Activated gamma-delta T cell treated with anti-CD3 and anti-CD28 coated beads, Interleukin-2, amount 50 U/mL, for 16 hours (primary cell): ENCODE results near the gene PREB.

Source experiments
- DNase-seq: peaks from one replicate; pipeline ENCODE4 v3.0.0-alpha.2; 2020; ENCODE audit warnings: low read depth

PREB gene

GRCh38 chr2:27152796-27153464, 18.5 kb upstream of the PREB start:
- DNase-seq, result no peak

GRCh38 chr2:27152102-27152795, 17.8 kb upstream of the PREB start:
- no peak for DNase-seq

GRCh38 chr2:27150639-27151230, 16.3 kb upstream of the PREB start:
- DNase-seq, result no peak

GRCh38 chr2:27149570-27150405, 15.4 kb upstream of the PREB start:
- DNase-seq, result no peak

- DNase-seq, result no peak
Observed at GRCh38 chr2:27148801-27149439, 14.5 kb upstream of the PREB start, which contains the start of gene TCF23. Gene TCF23, plus strand, starts transcription at chr2:27149004. Its CDS starts 130 bp downstream, at chr2:27149134.

GRCh38 chr2:27147935-27148334, 13.5 kb upstream of the PREB start:
- no peak for DNase-seq

- DNase-seq, result no peak
Observed at GRCh38 chr2:27145682-27146081, 11.2 kb upstream of the PREB start.

GRCh38 chr2:27143285-27143684, 8.8 kb upstream of the PREB start:
- DNase-seq, result no peak

GRCh38 chr2:27139310-27139709, 4.9 kb upstream of the PREB start, which contains the start of gene PRR30:
Gene PRR30, minus strand, starts transcription at chr2:27139410. Its CDS starts 1,081 bp downstream, at chr2:27138329.
- no peak for DNase-seq

GRCh38 chr2:27138111-27138510, 3.7 kb upstream of the PREB start:
- no peak for DNase-seq

GRCh38 chr2:27137322-27137935, 3.0 kb upstream of the PREB start:
- DNase-seq, result no peak

GRCh38 chr2:27136751-27137150, 2.3 kb upstream of the PREB start:
- no peak for DNase-seq

- DNase-seq, result no peak
Observed at GRCh38 chr2:27135478-27135955, 1.1 kb upstream of the PREB start.

- no peak for DNase-seq
Observed at GRCh38 chr2:27134781-27135477, 493 bp upstream of the PREB start.

GRCh38 chr2:27133195-27133875, 1.1 kb downstream of the PREB start:
- DNase-seq, result no peak

GRCh38 chr2:27131429-27131828, 3.0 kb downstream of the PREB start:
- no peak for DNase-seq

GRCh38 chr2:27130396-27130795, 4.0 kb downstream of the PREB start:
- DNase-seq, result no peak

GRCh38 chr2:27128668-27129571, 5.5 kb downstream of the PREB start:
- DNase-seq, result no peak
